Memory B cell (primary cell): ENCODE data around the gene SEC24D.

Experiments used
- ATAC-seq: fragments of 150-1000 bp; cut with Tn5 transposase; 2 replicates; pipeline ENCODE4 v1.10.0; 2021; ENCODE audit warnings: low read depth, mild to moderate bottlenecking, moderate library complexity
- DNase-seq, 2 donors: peaks; one replicate each; pipeline ENCODE4 v3.0.0; 2022; ENCODE audit warnings: low spot score in 2 of 2
- H3K27ac Mint-ChIP-seq: one replicate; pipeline ENCODE4 v1.8.0; 2022; ENCODE audit warnings: mild to moderate bottlenecking, moderate library complexity, mixed read lengths
- H3K27me3 Mint-ChIP-seq: one replicate; pipeline ENCODE4 v1.8.0; 2022; ENCODE audit warnings: mixed read lengths
- H3K36me3 Mint-ChIP-seq: one replicate; pipeline ENCODE4 v1.8.0; 2022; ENCODE audit warnings: mild to moderate bottlenecking, mixed read lengths
- H3K4me1 Mint-ChIP-seq: one replicate; pipeline ENCODE4 v1.8.0; 2022; ENCODE audit warnings: mixed read lengths
- H3K4me3 Mint-ChIP-seq: one replicate; pipeline ENCODE4 v1.8.0; 2022; ENCODE audit warnings: mild to moderate bottlenecking, moderate library complexity, mixed read lengths
- H3K9me3 Mint-ChIP-seq: one replicate; pipeline ENCODE4 v1.8.0; 2022; ENCODE audit warnings: mixed read lengths

Gene SEC24D

GRCh38 chr4:118752551-118752950 lies 83.4 kb downstream of the SEC24D start:
- Mint-ChIP-seq H3K27me3 (no peaks in the 10 kb centered on the region), H3K27ac (no peak overlapping the region)
- DNase-seq: no peak

GRCh38 chr4:118751629-118752323 lies 84.2 kb downstream of the SEC24D start:
- Mint-ChIP-seq H3K4me3 (no peak overlapping the region), H3K27me3 (no peaks in the 10 kb centered on the region), H3K9me3 (no peaks in the 10 kb centered on the region)

More at GRCh38 chr4:118752551-118752950, 83.4 kb downstream of the SEC24D start:
- Mint-ChIP-seq H3K4me3 (no peak overlapping the region), H3K36me3 (peaks cover 10% of the 10 kb centered on the region), H3K4me1 (peaks cover 4% of the 10 kb centered on the region), H3K9me3 (no peaks in the 10 kb centered on the region)
- no peak for ATAC-seq

GRCh38 chr4:118749347-118749988 lies 86.5 kb downstream of the SEC24D start:
- H3K27me3 Mint-ChIP-seq: no peaks in the 10 kb centered on the region
- H3K27ac Mint-ChIP-seq: no peak overlapping the region
- ATAC-seq: no peak
- no peaks in the 10 kb centered on the region for H3K9me3 Mint-ChIP-seq
- H3K36me3 Mint-ChIP-seq: peaks cover 4% of the 10 kb centered on the region
- DNase-seq: no peak
- H3K4me1 Mint-ChIP-seq: peaks cover 4% of the 10 kb centered on the region
- no peak overlapping the region for H3K4me3 Mint-ChIP-seq

More at GRCh38 chr4:118751629-118752323, 84.2 kb downstream of the SEC24D start:
- no peak for DNase-seq
- peaks cover 6% of the 10 kb centered on the region for H3K36me3 Mint-ChIP-seq
- peaks cover 4% of the 10 kb centered on the region for H3K4me1 Mint-ChIP-seq
- H3K27ac Mint-ChIP-seq: no peak overlapping the region
- ATAC-seq: no peak

- DNase-seq (no peak), ATAC-seq (no peak)
- no peaks in the 10 kb centered on the region for H3K9me3 Mint-ChIP-seq
Observed at GRCh38 chr4:118746251-118746919, 89.5 kb downstream of the SEC24D start.

GRCh38 chr4:118745357-118745756 lies 90.6 kb downstream of the SEC24D start:
- no peak for DNase-seq
- Mint-ChIP-seq H3K4me3 (no peak overlapping the region), H3K27ac (no peak overlapping the region), H3K9me3 (no peaks in the 10 kb centered on the region), H3K4me1 (peaks cover 3% of the 10 kb centered on the region), H3K27me3 (no peaks in the 10 kb centered on the region), H3K36me3 (peaks cover 6% of the 10 kb centered on the region)
- no peak for ATAC-seq

More at GRCh38 chr4:118746251-118746919, 89.5 kb downstream of the SEC24D start:
- Mint-ChIP-seq H3K36me3 (peaks cover 8% of the 10 kb centered on the region), H3K27ac (no peak overlapping the region), H3K27me3 (no peaks in the 10 kb centered on the region), H3K4me3 (no peak overlapping the region), H3K4me1 (peaks cover 2% of the 10 kb centered on the region)

GRCh38 chr4:118743867-118744266 lies 92.1 kb downstream of the SEC24D start:
- ATAC-seq (no peak), DNase-seq (no peak)
- no peaks in the 10 kb centered on the region for H3K9me3 Mint-ChIP-seq
- H3K4me1 Mint-ChIP-seq: peaks cover 3% of the 10 kb centered on the region
- H3K27me3 Mint-ChIP-seq: no peaks in the 10 kb centered on the region
- H3K36me3 Mint-ChIP-seq: peaks cover 8% of the 10 kb centered on the region
- H3K4me3 Mint-ChIP-seq: no peak overlapping the region
- H3K27ac Mint-ChIP-seq: no peak overlapping the region

- ATAC-seq (no peak), DNase-seq (no peak)
- H3K27ac Mint-ChIP-seq: no peak overlapping the region
- no peak overlapping the region for H3K4me3 Mint-ChIP-seq
- H3K36me3 Mint-ChIP-seq: peaks cover 13% of the 10 kb centered on the region
- no peaks in the 10 kb centered on the region for H3K27me3 Mint-ChIP-seq
- no peaks in the 10 kb centered on the region for H3K9me3 Mint-ChIP-seq
- H3K4me1 Mint-ChIP-seq: peaks cover 3% of the 10 kb centered on the region
Observed at GRCh38 chr4:118742050-118742449, 93.9 kb downstream of the SEC24D start.

GRCh38 chr4:118741301-118741855 lies 94.5 kb downstream of the SEC24D start:
- Mint-ChIP-seq H3K4me1 (peaks cover 3% of the 10 kb centered on the region), H3K9me3 (no peaks in the 10 kb centered on the region), H3K36me3 (peaks cover 13% of the 10 kb centered on the region), H3K4me3 (no peak overlapping the region), H3K27me3 (no peaks in the 10 kb centered on the region), H3K27ac (no peak overlapping the region)
- ATAC-seq (no peak), DNase-seq (no peak)

GRCh38 chr4:118740869-118741268 lies 95.1 kb downstream of the SEC24D start:
- DNase-seq: peak in 1 of 2 donors; percentile 5
- H3K27me3 Mint-ChIP-seq: no peaks in the 10 kb centered on the region
- peaks cover 3% of the 10 kb centered on the region for H3K4me1 Mint-ChIP-seq
- no peak overlapping the region for H3K4me3 Mint-ChIP-seq
- no peak for ATAC-seq
- peaks cover 16% of the 10 kb centered on the region for H3K36me3 Mint-ChIP-seq
- no peaks in the 10 kb centered on the region for H3K9me3 Mint-ChIP-seq
- no peak overlapping the region for H3K27ac Mint-ChIP-seq

- no peaks in the 10 kb centered on the region for H3K9me3 Mint-ChIP-seq
- peaks cover 16% of the 10 kb centered on the region for H3K36me3 Mint-ChIP-seq
- no peak overlapping the region for H3K27ac Mint-ChIP-seq
- ATAC-seq: no peak
- DNase-seq: no peak
- peaks cover 3% of the 10 kb centered on the region for H3K4me1 Mint-ChIP-seq
- no peaks in the 10 kb centered on the region for H3K27me3 Mint-ChIP-seq
- no peak overlapping the region for H3K4me3 Mint-ChIP-seq
Observed at GRCh38 chr4:118739022-118739713, 96.8 kb downstream of the SEC24D start.

- Mint-ChIP-seq H3K27ac (no peak overlapping the region), H3K4me1 (peaks cover 3% of the 10 kb centered on the region), H3K9me3 (no peaks in the 10 kb centered on the region), H3K4me3 (no peak overlapping the region), H3K36me3 (peaks cover 9% of the 10 kb centered on the region), H3K27me3 (no peaks in the 10 kb centered on the region)
- no peak for ATAC-seq
- no peak for DNase-seq
Observed at GRCh38 chr4:118738090-118738489, 97.8 kb downstream of the SEC24D start.

- Mint-ChIP-seq H3K9me3 (no peaks in the 10 kb centered on the region), H3K27me3 (no peaks in the 10 kb centered on the region), H3K27ac (no peak overlapping the region), H3K36me3 (peaks cover 15% of the 10 kb centered on the region), H3K4me1 (peaks cover 3% of the 10 kb centered on the region), H3K4me3 (no peak overlapping the region)
- ATAC-seq (no peak), DNase-seq (no peak)
Observed at GRCh38 chr4:118736900-118737299, 99.0 kb downstream of the SEC24D start.

- peaks cover 23% of the 10 kb centered on the region for H3K36me3 Mint-ChIP-seq
- H3K4me3 Mint-ChIP-seq: no peak overlapping the region
Observed at GRCh38 chr4:118734491-118735205, 101.3 kb downstream of the SEC24D start.

More at GRCh38 chr4:118734491-118735205, 101.3 kb downstream of the SEC24D start:
- H3K4me1 Mint-ChIP-seq: no peaks in the 10 kb centered on the region
- ATAC-seq (no peak), DNase-seq (no peak)
- H3K27ac Mint-ChIP-seq: no peak overlapping the region
- no peaks in the 10 kb centered on the region for H3K27me3 Mint-ChIP-seq
- no peaks in the 10 kb centered on the region for H3K9me3 Mint-ChIP-seq
